MG63 (cell line): ENCODE data around the gene VAMP1. TPM values are rescaled to one million over a fixed set of nuclear protein-coding genes. Genes with fewer than 3 reads are reported as not detected.
A peak's percentile ranks its signal among the peaks of the same experiment; 100 is the strongest.
"Not testable (repeated sequence)": the region's sequence is repeated elsewhere in the genome, so short reads cannot be mapped to it uniquely, and the experiment has no call there.

ENCODE experiments used
- DNase-seq: peaks from one replicate; pipeline ENCODE4 v3.0.0-alpha.2; 2020
- H3K27me3 ChIP-seq: fragments of 250-450 bp; sonication (Bioruptor Pico); 2 replicates; pipeline ENCODE4 v1.5.1; 2020; ENCODE audit warnings: mild to moderate bottlenecking, moderate library complexity
- H3K36me3 ChIP-seq: fragments of 250-450 bp; sonication (Bioruptor Pico); 2 replicates; pipeline ENCODE4 v1.5.1; 2020; ENCODE audit warnings: mild to moderate bottlenecking, moderate library complexity
- H3K4me3 ChIP-seq: fragments of 250-450 bp; sonication (Bioruptor Pico); 2 replicates; pipeline ENCODE4 v1.5.1; 2020; ENCODE audit warnings: mild to moderate bottlenecking, moderate library complexity
- H3K9me3 ChIP-seq: fragments of 250-450 bp; sonication (Bioruptor Pico); 2 replicates; pipeline ENCODE4 v1.5.1; 2020; ENCODE audit warnings: mild to moderate bottlenecking, moderate library complexity
- total RNA-seq: library from RNA; depleted of rRNA; stranded (reverse); fragments of >200 nt; shearing (Covaris generic); gene quantifications from 2 replicates; pipeline ENCODE4 v1.2.3, GENCODE V29; 2014; ENCODE audit warnings: low replicate concordance

Gene VAMP1
- total RNA-seq, 1 experiment from 2014 or later: 15.3 TPM

- no peaks in the 10 kb centered on the region for H3K27me3 ChIP-seq
- no peak overlapping the region for H3K4me3 ChIP-seq
- no peaks in the 10 kb centered on the region for H3K36me3 ChIP-seq
- no peak for DNase-seq
- H3K9me3 ChIP-seq: no peaks in the 10 kb centered on the region
These were observed 6.0 kb upstream of the VAMP1 start for GRCh38 chr12:6476489-6476888.

GRCh38 chr12:6475233-6475975 is 4.9 kb upstream of the VAMP1 start:
- H3K9me3 ChIP-seq, H3K27me3 ChIP-seq, H3K36me3 ChIP-seq, H3K4me3 ChIP-seq, DNase-seq: not testable (repeated sequence)

- no peaks in the 10 kb centered on the region; the same call in 1 of the 2 replicates for H3K9me3 ChIP-seq
- peaks cover 2% of the 10 kb centered on the region; the same call in 1 of the 2 replicates for H3K36me3 ChIP-seq
- no peaks in the 10 kb centered on the region for H3K27me3 ChIP-seq
- DNase-seq: no peak
- no peak overlapping the region for H3K4me3 ChIP-seq
These were observed 2.0 kb upstream of the VAMP1 start for GRCh38 chr12:6472491-6472890.

- H3K9me3 ChIP-seq: no peaks in the 10 kb centered on the region; the same call in 1 of the 2 replicates
- H3K36me3 ChIP-seq: peaks cover 2% of the 10 kb centered on the region; the same call in 1 of the 2 replicates
- DNase-seq: peak; percentile 58
- no peak overlapping the region for H3K4me3 ChIP-seq
- no peaks in the 10 kb centered on the region for H3K27me3 ChIP-seq
These were observed 1.5 kb upstream of the VAMP1 start for GRCh38 chr12:6471989-6472360.

- no peak for DNase-seq
- Histone ChIP-seq H3K36me3 (peaks cover 12% of the 10 kb centered on the region), H3K27me3 (no peaks in the 10 kb centered on the region), H3K9me3 (no peaks in the 10 kb centered on the region; the same call in 1 of the 2 replicates), H3K4me3 (peak overlapping the region; percentile 85)
These were observed 685 bp downstream of the VAMP1 start for GRCh38 chr12:6469609-6470374.

GRCh38 chr12:6469092-6469491 is 1.4 kb downstream of the VAMP1 start:
- Histone ChIP-seq H3K9me3 (no peaks in the 10 kb centered on the region; the same call in 1 of the 2 replicates), H3K36me3 (peaks cover 19% of the 10 kb centered on the region), H3K27me3 (no peaks in the 10 kb centered on the region), H3K4me3 (peak overlapping the region; percentile 85)
- no peak for DNase-seq

GRCh38 chr12:6468283-6468575 is 2.2 kb downstream of the VAMP1 start:
- Histone ChIP-seq H3K36me3 (peaks cover 21% of the 10 kb centered on the region), H3K4me3 (no peak overlapping the region), H3K9me3 (no peaks in the 10 kb centered on the region; the same call in 1 of the 2 replicates), H3K27me3 (no peaks in the 10 kb centered on the region)
- DNase-seq: peak; percentile 37

- H3K27me3 ChIP-seq, H3K9me3 ChIP-seq, DNase-seq, H3K4me3 ChIP-seq: not testable (repeated sequence)
- peaks cover 21% of the 10 kb centered on the region for H3K36me3 ChIP-seq
These were observed 2.8 kb downstream of the VAMP1 start for GRCh38 chr12:6467571-6468282.

- H3K9me3 ChIP-seq, DNase-seq, H3K27me3 ChIP-seq, H3K4me3 ChIP-seq: not testable (repeated sequence)
- peaks cover 21% of the 10 kb centered on the region for H3K36me3 ChIP-seq
These were observed 3.7 kb downstream of the VAMP1 start for GRCh38 chr12:6466751-6467150.

GRCh38 chr12:6466184-6466573 is 4.3 kb downstream of the VAMP1 start:
- no peak for DNase-seq
- no peak overlapping the region for H3K4me3 ChIP-seq
- H3K9me3 ChIP-seq: no peaks in the 10 kb centered on the region; the same call in 1 of the 2 replicates
- peaks cover 25% of the 10 kb centered on the region for H3K36me3 ChIP-seq
- no peaks in the 10 kb centered on the region for H3K27me3 ChIP-seq

GRCh38 chr12:6465467-6466183 is 4.9 kb downstream of the VAMP1 start:
- H3K9me3 ChIP-seq: no peaks in the 10 kb centered on the region; the same call in 1 of the 2 replicates
- peaks cover 25% of the 10 kb centered on the region for H3K36me3 ChIP-seq
- no peak for DNase-seq

GRCh38 chr12:6464531-6464930 is 5.9 kb downstream of the VAMP1 start:
- H3K27me3 ChIP-seq: no peaks in the 10 kb centered on the region
- no peak for DNase-seq
- peaks cover 30% of the 10 kb centered on the region for H3K36me3 ChIP-seq
- H3K4me3 ChIP-seq: no peak overlapping the region
- H3K9me3 ChIP-seq: no peaks in the 10 kb centered on the region; the same call in 1 of the 2 replicates

More at GRCh38 chr12:6465467-6466183, 4.9 kb downstream of the VAMP1 start:
- H3K4me3 ChIP-seq: no peak overlapping the region
- no peaks in the 10 kb centered on the region for H3K27me3 ChIP-seq

GRCh38 chr12:6463858-6464257 is 6.6 kb downstream of the VAMP1 start:
- Histone ChIP-seq H3K4me3 (no peak overlapping the region), H3K27me3 (no peaks in the 10 kb centered on the region), H3K9me3 (no peaks in the 10 kb centered on the region; the same call in 1 of the 2 replicates), H3K36me3 (peaks cover 30% of the 10 kb centered on the region)
- DNase-seq: no peak

- H3K36me3 ChIP-seq: peaks cover 30% of the 10 kb centered on the region
- H3K9me3 ChIP-seq: no peaks in the 10 kb centered on the region
- no peak for DNase-seq
- H3K27me3 ChIP-seq: no peaks in the 10 kb centered on the region
- no peak overlapping the region for H3K4me3 ChIP-seq
These were observed 7.3 kb downstream of the VAMP1 start for GRCh38 chr12:6463216-6463615.

- no peak for DNase-seq
- peaks cover 28% of the 10 kb centered on the region for H3K36me3 ChIP-seq
These were observed 8.1 kb downstream of the VAMP1 start for GRCh38 chr12:6462234-6462995.

More at GRCh38 chr12:6462234-6462995, 8.1 kb downstream of the VAMP1 start:
- Histone ChIP-seq H3K4me3 (no peak overlapping the region), H3K9me3 (no peaks in the 10 kb centered on the region), H3K27me3 (no peaks in the 10 kb centered on the region)
